Tibial artery (tissue), 4 donors: ENCODE data around the gene GLRB.

Source experiments
- DNase-seq, 2 donors: peaks; one replicate each; pipeline ENCODE4 v3.0.0-alpha.2; 2019
- H3K27ac ChIP-seq, 2 donors: fragments of 200-600 bp; sonication (generic) in 1 of 2; 1 replicate in 1 of 2; 2 replicates in 1 of 2; pipeline ENCODE4 v1.5.1; 2018 to 2019; ENCODE audit warnings: mild to moderate bottlenecking in 1 of 2
- H3K27me3 ChIP-seq, 2 donors: fragments of 200-600 bp; sonication (generic) in 1 of 2; one replicate each; pipeline versions ENCODE4 v1.5.1 to v1.6.0; 2016 to 2019
- H3K36me3 ChIP-seq, 3 donors: fragments of 200-600 bp; sonication (generic) in 2 of 3; one replicate each; pipeline ENCODE4 v1.5.1; 2016 to 2019; ENCODE audit warnings: mild to moderate bottlenecking in 2 of 3
- H3K4me1 ChIP-seq, 4 donors: fragments of 200-600 bp; sonication (generic) in 2 of 4; 1 replicate in 3 of 4; 2 replicates in 1 of 4; pipeline ENCODE4 v1.5.1; 2016 to 2019
- H3K4me3 ChIP-seq, 2 donors: fragments of 200-600 bp; sonication (generic) in 1 of 2; 1 replicate in 1 of 2; 2 replicates in 1 of 2; pipeline ENCODE4 v1.5.1; 2018 to 2019; ENCODE audit warnings: mild to moderate bottlenecking in 2 of 2
- H3K9me3 ChIP-seq, 3 donors: fragments of 200-600 bp; sonication (generic) in 1 of 3; one replicate each; pipeline ENCODE4 v1.5.1; 2016 to 2019
- intact Hi-C: fragments of 100-400 bp; cut with DNase I; formaldehyde crosslinking; loops from one replicate; pipeline ENCODE4 v1.15.0; 2023; ENCODE audit warnings: low total_unique reads
- TF ChIP-seq, protein P1 (sequence below), 2 experiments: fragments of 200-600 bp in 1 of 2; fragments of 450-650 bp in 1 of 2; IDR thresholded peaks; one replicate each; pipeline ENCODE4 v1.5.1; 2017 to 2019; ENCODE audit warnings: antibody characterized with exemption in 2 of 2, mild to moderate bottlenecking in 1 of 2, moderate library complexity in 1 of 2

Gene GLRB

GRCh38 chr4:157099506-157099905 lies 23.6 kb downstream of the GLRB start:
- TF ChIP-seq, protein P1, sequence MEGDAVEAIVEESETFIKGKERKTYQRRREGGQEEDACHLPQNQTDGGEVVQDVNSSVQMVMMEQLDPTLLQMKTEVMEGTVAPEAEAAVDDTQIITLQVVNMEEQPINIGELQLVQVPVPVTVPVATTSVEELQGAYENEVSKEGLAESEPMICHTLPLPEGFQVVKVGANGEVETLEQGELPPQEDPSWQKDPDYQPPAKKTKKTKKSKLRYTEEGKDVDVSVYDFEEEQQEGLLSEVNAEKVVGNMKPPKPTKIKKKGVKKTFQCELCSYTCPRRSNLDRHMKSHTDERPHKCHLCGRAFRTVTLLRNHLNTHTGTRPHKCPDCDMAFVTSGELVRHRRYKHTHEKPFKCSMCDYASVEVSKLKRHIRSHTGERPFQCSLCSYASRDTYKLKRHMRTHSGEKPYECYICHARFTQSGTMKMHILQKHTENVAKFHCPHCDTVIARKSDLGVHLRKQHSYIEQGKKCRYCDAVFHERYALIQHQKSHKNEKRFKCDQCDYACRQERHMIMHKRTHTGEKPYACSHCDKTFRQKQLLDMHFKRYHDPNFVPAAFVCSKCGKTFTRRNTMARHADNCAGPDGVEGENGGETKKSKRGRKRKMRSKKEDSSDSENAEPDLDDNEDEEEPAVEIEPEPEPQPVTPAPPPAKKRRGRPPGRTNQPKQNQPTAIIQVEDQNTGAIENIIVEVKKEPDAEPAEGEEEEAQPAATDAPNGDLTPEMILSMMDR (IDR thresholded peaks at IDR 0.05) = no peak
- H3K27me3 ChIP-seq = no peaks in the 10 kb centered on the region
- H3K27ac ChIP-seq = no peak overlapping the region
- no peak overlapping the region for H3K4me3 ChIP-seq
- no peak for DNase-seq
- peaks cover 0 to 3% (median 0%) of the 10 kb centered on the region in 4 donors for H3K4me1 ChIP-seq
- intact Hi-C loops = no loop called here
- no peaks in the 10 kb centered on the region for H3K36me3 ChIP-seq
- H3K9me3 ChIP-seq = no peaks in the 10 kb centered on the region

- TF ChIP-seq, protein P1 (IDR thresholded peaks at IDR 0.05) = no peak
These were observed 28.6 kb downstream of the GLRB start for GRCh38 chr4:157104541-157104940.

GRCh38 chr4:157114671-157115070 lies 38.7 kb downstream of the GLRB start:
- no peak for DNase-seq
- no peaks in the 10 kb centered on the region for H3K9me3 ChIP-seq
- H3K27ac ChIP-seq = no peak overlapping the region
- intact Hi-C loops = no loop called here
- no peak overlapping the region for H3K4me3 ChIP-seq
- H3K27me3 ChIP-seq = no peaks in the 10 kb centered on the region
- no peaks in the 10 kb centered on the region for H3K36me3 ChIP-seq
- H3K4me1 ChIP-seq = peaks cover 0 to 9% (median 2%) of the 10 kb centered on the region in 4 donors
- TF ChIP-seq, protein P1 (IDR thresholded peaks at IDR 0.05) = no peak

More at GRCh38 chr4:157104541-157104940, 28.6 kb downstream of the GLRB start:
- Histone ChIP-seq H3K36me3 (no peaks in the 10 kb centered on the region), H3K27me3 (no peaks in the 10 kb centered on the region), H3K27ac (no peak overlapping the region), H3K4me3 (no peak overlapping the region), H3K4me1 (peaks cover 0 to 11% (median 0%) of the 10 kb centered on the region in 4 donors), H3K9me3 (no peaks in the 10 kb centered on the region)
- DNase-seq = no peak
- intact Hi-C loops = no loop called here

GRCh38 chr4:157115613-157116335 lies 39.8 kb downstream of the GLRB start:
- no peaks in the 10 kb centered on the region for H3K27me3 ChIP-seq
- no peak overlapping the region for H3K27ac ChIP-seq
- no peaks in the 10 kb centered on the region for H3K9me3 ChIP-seq
- peaks cover 0 to 9% (median 2%) of the 10 kb centered on the region in 4 donors for H3K4me1 ChIP-seq
- no peak for DNase-seq
- H3K36me3 ChIP-seq = no peaks in the 10 kb centered on the region
- H3K4me3 ChIP-seq = no peak overlapping the region
- TF ChIP-seq, protein P1 (IDR thresholded peaks at IDR 0.05) = no peak
- intact Hi-C loops = no loop called here

GRCh38 chr4:157121401-157121800 lies 45.5 kb downstream of the GLRB start:
- no peaks in the 10 kb centered on the region for H3K36me3 ChIP-seq
- intact Hi-C loops = no loop called here
- no peak overlapping the region for H3K27ac ChIP-seq
- H3K4me3 ChIP-seq = no peak overlapping the region
- TF ChIP-seq, protein P1 (IDR thresholded peaks at IDR 0.05) = no peak
- no peaks in the 10 kb centered on the region for H3K9me3 ChIP-seq
- no peaks in the 10 kb centered on the region for H3K4me1 ChIP-seq
- DNase-seq = no peak
- no peaks in the 10 kb centered on the region for H3K27me3 ChIP-seq
